A549 (cell line): Measurements from ENCODE around the gene NADSYN1. TPM values are rescaled to one million over a fixed set of nuclear protein-coding genes. Genes with fewer than 3 reads are reported as not detected.

Experiments
- ATAC-seq, 2 experiments: fragments of 200-7000 bp in 1 of 2; fragments of >200 bp in 1 of 2; cut with Nextera tagmentation in 1 of 2; cut with Tn5 transposase in 1 of 2; 3 replicates each; pipeline versions ENCODE4 v1.8.0 to v1.9.1; 2018 to 2020; ENCODE audit warnings: mild to moderate bottlenecking in 1 of 2, moderate library complexity in 1 of 2
- CTCF ChIA-PET: fragments of 300-600 bp; sonication (Branson Sonifier 250); formaldehyde crosslinking; extraction: SDS; loops from one replicate; lab custom pipeline; 2021; ENCODE audit warnings: antibody characterized with exemption, inconsistent platforms; lab: Yijun Ruan, JAX
- POLR2A ChIA-PET: fragments of 350-600 bp; formaldehyde crosslinking; extraction: SDS; loops from one replicate; lab custom pipeline; 2021; ENCODE audit warnings: antibody characterized with exemption, inconsistent platforms; lab: Yijun Ruan, JAX
- DNase-seq, 2 experiments: peaks; one replicate each; pipeline versions ENCODE4 v3.0.0 to v3.0.0-alpha.2; 2011 to 2016; ENCODE audit warnings: low read depth in 1 of 2, low spot score in 1 of 2
- FAIRE-seq: peaks from 2 replicates; lab custom pipeline; 2011; peaks lifted over from hg19 to GRCh38; lab: Jason Lieb, UNC
- H3K27ac ChIP-seq, 2 experiments: fragments of >200 bp; sonication (Bioruptor Twin); formaldehyde crosslinking; 3 replicates each; pipeline ENCODE4 v1.5.1; 2016 to 2017
- H3K4me1 ChIP-seq: fragments of >200 bp; sonication (Bioruptor Twin); formaldehyde crosslinking; 3 replicates; pipeline ENCODE4 v1.6.1; 2016
- H3K4me2 ChIP-seq: fragments of >200 bp; sonication (Bioruptor Twin); formaldehyde crosslinking; 3 replicates; pipeline ENCODE4 v1.6.1; 2016
- H3K4me3 ChIP-seq: fragments of >200 bp; sonication (Bioruptor Twin); formaldehyde crosslinking; 3 replicates; pipeline ENCODE4 v1.5.1; 2016
- H3K9me3 ChIP-seq: fragments of >200 bp; sonication (Bioruptor Twin); formaldehyde crosslinking; 3 replicates; pipeline ENCODE4 v1.6.1; 2016
- CEBPB ChIP-seq, 2 experiments: fragments of >200 bp in 1 of 2; sonication (Bioruptor Twin) in 1 of 2; formaldehyde crosslinking in 1 of 2; IDR thresholded peaks; 2 replicates each; pipeline ENCODE4 v1.6.1; 2012 to 2016
- CHD4 ChIP-seq: fragments of 200-600 bp; sonication (generic); IDR thresholded peaks from 2 replicates; pipeline ENCODE4 v1.6.1; 2016; ENCODE audit warnings: antibody characterized with exemption, mild to moderate bottlenecking, borderline replicate concordance
- EHMT2 ChIP-seq: fragments of 200-600 bp; sonication (generic); IDR thresholded peaks from 2 replicates; pipeline ENCODE4 v1.6.1; 2016; ENCODE audit warnings: antibody characterized with exemption, low read depth, mild to moderate bottlenecking, moderate library complexity
- EP300 ChIP-seq, 2 experiments: fragments of >200 bp; sonication (Bioruptor Twin); formaldehyde crosslinking; IDR thresholded peaks; 2 replicates in 1 of 2; 3 replicates in 1 of 2; pipeline ENCODE4 v1.6.1; 2016 to 2017
- ESRRA ChIP-seq: fragments of 150-350 bp; IDR thresholded peaks from 2 replicates; pipeline ENCODE4 v1.6.1; 2014; ENCODE audit warnings: mild to moderate bottlenecking, low read length, borderline replicate concordance
- HDAC2 ChIP-seq: fragments of 200-600 bp; sonication (generic); IDR thresholded peaks from 2 replicates; pipeline ENCODE4 v1.6.1; 2016
- HOXA7 ChIP-seq: fragments of 250-450 bp; sonication (Bioruptor Pico); IDR thresholded peaks from 2 replicates; pipeline ENCODE4 v1.5.0; 2020; ENCODE audit warnings: mild to moderate bottlenecking, moderate library complexity
- HOXB13 ChIP-seq: fragments of 250-450 bp; sonication (Bioruptor Pico); IDR thresholded peaks from 2 replicates; pipeline ENCODE4 v1.5.0; 2020; ENCODE audit warnings: low read depth, mild to moderate bottlenecking, moderate library complexity
- HOXB5 ChIP-seq: fragments of 250-450 bp; sonication (Bioruptor Pico); IDR thresholded peaks from 2 replicates; pipeline ENCODE4 v1.5.0; 2020; ENCODE audit warnings: mild to moderate bottlenecking, moderate library complexity
- JUNB ChIP-seq: fragments of >200 bp; sonication (Bioruptor Twin); formaldehyde crosslinking; IDR thresholded peaks from 2 replicates; pipeline ENCODE4 v1.6.1; 2016
- KDM1A ChIP-seq: fragments of 200-600 bp; sonication (generic); IDR thresholded peaks from 2 replicates; pipeline ENCODE4 v1.6.1; 2016; ENCODE audit warnings: low read depth, mild to moderate bottlenecking
- KDM5A ChIP-seq: fragments of 200-600 bp; sonication (generic); IDR thresholded peaks from 2 replicates; pipeline ENCODE4 v1.6.1; 2016; ENCODE audit warnings: antibody characterized with exemption, mild to moderate bottlenecking
- NFE2L2 ChIP-seq: fragments of 150-350 bp; conservative IDR thresholded peaks from 2 replicates; pipeline ENCODE4 v1.6.1; 2014; ENCODE audit warnings: low read length
- RARB ChIP-seq: fragments of 250-450 bp; sonication (Bioruptor Pico); IDR thresholded peaks from 2 replicates; pipeline ENCODE4 v1.8.0; 2021; ENCODE audit warnings: mild to moderate bottlenecking, moderate library complexity
- RCOR1 ChIP-seq: fragments of 150-350 bp; IDR thresholded peaks from 2 replicates; pipeline ENCODE4 v1.6.1; 2014; ENCODE audit warnings: antibody characterized with exemption, low read length, low read depth
- RFX5 ChIP-seq: fragments of 450-650 bp; IDR thresholded peaks from 2 replicates; pipeline ENCODE4 v1.7.1; 2014; ENCODE audit warnings: antibody characterized with exemption, mild to moderate bottlenecking, moderate library complexity
- SMC3 ChIP-seq: fragments of >200 bp; sonication (Bioruptor Twin); formaldehyde crosslinking; IDR thresholded peaks from 3 replicates; pipeline ENCODE4 v1.6.1; 2018; ENCODE audit warnings: inconsistent platforms
- TFCP2L1 ChIP-seq: fragments of 250-450 bp; sonication (Bioruptor Pico); IDR thresholded peaks from 2 replicates; pipeline ENCODE4 v1.5.0; 2021; ENCODE audit warnings: mild to moderate bottlenecking
- ZC3H11A ChIP-seq: fragments of 450-650 bp; IDR thresholded peaks from 2 replicates; pipeline ENCODE4 v1.6.1; 2014; ENCODE audit warnings: antibody characterized with exemption, mild to moderate bottlenecking
- ZFP36 ChIP-seq: fragments of 450-650 bp; IDR thresholded peaks from 2 replicates; pipeline ENCODE4 v1.6.1; 2014; ENCODE audit warnings: borderline replicate concordance; ENCODE audit not compliant: partially characterized antibody
- WGBS: methylation state at CpG from one replicate; pipeline ENCODE4 v1.1.6; 2017; ENCODE audit errors: missing lambda C conversion rate; 5-methylcytosine and 5-hydroxymethylcytosine counted together
- polyA plus RNA-seq, 4 experiments: library from polyadenylated mRNA; depleted of rRNA in 3 of 4; stranded (reverse); fragments of >200 nt; fragmentation: RNase III in 1 of 4; extraction: RNeasy Plus Mini Kit Qiagen cat#74134 plus additional on column Dnase treatment in 1 of 4; gene quantifications; 2 replicates in 3 of 4; 3 replicates in 1 of 4; pipeline ENCODE4 v1.2.3, GENCODE V29; 2011 to 2017
- TF ChIP-seq, protein P1 (sequence below): fragments of 250-450 bp; sonication (Bioruptor Pico); IDR thresholded peaks from 2 replicates; pipeline ENCODE4 v1.5.0; 2020; ENCODE audit warnings: low read depth, mild to moderate bottlenecking, moderate library complexity
- TF ChIP-seq, protein P2 (sequence below): IDR thresholded peaks from 2 replicates; pipeline ENCODE4 v1.6.1; 2012; ENCODE audit warnings: low read depth, borderline replicate concordance
- TF ChIP-seq, protein P3 (sequence below): IDR thresholded peaks from 2 replicates; pipeline ENCODE4 v1.6.1; 2012
- TF ChIP-seq, protein P4 (sequence below): fragments of 200-600 bp; sonication (generic); IDR thresholded peaks from 2 replicates; pipeline ENCODE4 v1.6.1; 2016; ENCODE audit warnings: antibody characterized with exemption, mild to moderate bottlenecking, moderate library complexity
- TF ChIP-seq, protein P5 (sequence below): fragments of >200 bp; sonication (Bioruptor Twin); formaldehyde crosslinking; IDR thresholded peaks from 3 replicates; pipeline ENCODE4 v1.5.1; 2016

The NADSYN1 gene
- polyA plus RNA-seq, 2 of the 4 experiments (the other 2 are of a cell fraction), result 34.6 to 63.3 TPM

DNA sequence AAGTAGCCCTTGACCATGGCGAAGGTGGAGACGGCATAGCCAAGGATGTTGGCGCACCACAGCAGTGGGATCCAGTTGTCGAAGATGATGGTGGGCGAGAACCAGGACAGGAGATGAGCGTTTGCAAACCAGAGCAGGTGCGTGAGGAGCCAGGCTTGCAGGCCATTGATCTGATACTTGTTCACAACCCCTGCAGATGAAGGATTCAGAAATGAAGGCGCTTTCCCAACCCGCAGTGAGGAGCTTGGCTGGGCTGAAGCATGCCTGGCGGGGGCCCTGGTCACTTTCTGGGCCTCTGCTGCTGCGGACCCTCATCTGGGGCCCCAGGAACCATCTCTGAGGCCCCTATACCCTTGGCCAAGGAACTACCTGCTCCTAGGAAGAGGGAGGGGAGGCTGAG is 11.8 kb upstream of the NADSYN1 start:
- Histone ChIP-seq H3K4me1 (no peaks in the 10 kb centered on the region), H3K4me2 (no peak overlapping the region), H3K27ac (no peak overlapping the region), H3K4me3 (no peak overlapping the region), H3K9me3 (peaks cover 7% of the 10 kb centered on the region)
- ChIA-PET POLR2A (no interaction called here), CTCF (no interaction called here)
- WGBS, result 95% methylated on average over 11 of the region's 11 CpGs
- DNase-seq (no peak), FAIRE-seq (no peak), ATAC-seq (no peak)
- TF ChIP-seq ESRRA, result no peak
- no peak for TF ChIP-seq JUNB
- TF ChIP-seq RCOR1, result no peak
- TF ChIP-seq, protein P1, sequence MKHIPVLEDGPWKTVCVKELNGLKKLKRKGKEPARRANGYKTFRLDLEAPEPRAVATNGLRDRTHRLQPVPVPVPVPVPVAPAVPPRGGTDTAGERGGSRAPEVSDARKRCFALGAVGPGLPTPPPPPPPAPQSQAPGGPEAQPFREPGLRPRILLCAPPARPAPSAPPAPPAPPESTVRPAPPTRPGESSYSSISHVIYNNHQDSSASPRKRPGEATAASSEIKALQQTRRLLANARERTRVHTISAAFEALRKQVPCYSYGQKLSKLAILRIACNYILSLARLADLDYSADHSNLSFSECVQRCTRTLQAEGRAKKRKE (CRISPR knock-in tag), result no peak
- TF ChIP-seq HOXA7 (CRISPR knock-in tag), result no peak
- no peak for TF ChIP-seq TFCP2L1 (CRISPR knock-in tag)
- TF ChIP-seq NFE2L2, result no peak
- TF ChIP-seq EP300 (IDR thresholded peaks at IDR 0.05), result no peak
- TF ChIP-seq, protein P2, sequence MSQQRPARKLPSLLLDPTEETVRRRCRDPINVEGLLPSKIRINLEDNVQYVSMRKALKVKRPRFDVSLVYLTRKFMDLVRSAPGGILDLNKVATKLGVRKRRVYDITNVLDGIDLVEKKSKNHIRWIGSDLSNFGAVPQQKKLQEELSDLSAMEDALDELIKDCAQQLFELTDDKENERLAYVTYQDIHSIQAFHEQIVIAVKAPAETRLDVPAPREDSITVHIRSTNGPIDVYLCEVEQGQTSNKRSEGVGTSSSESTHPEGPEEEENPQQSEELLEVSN, result no peak
- TF ChIP-seq, protein P3, sequence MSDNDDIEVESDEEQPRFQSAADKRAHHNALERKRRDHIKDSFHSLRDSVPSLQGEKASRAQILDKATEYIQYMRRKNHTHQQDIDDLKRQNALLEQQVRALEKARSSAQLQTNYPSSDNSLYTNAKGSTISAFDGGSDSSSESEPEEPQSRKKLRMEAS, result no peak
- no peak for TF ChIP-seq SMC3
- TF ChIP-seq RFX5, result no peak
- TF ChIP-seq HOXB13 (CRISPR knock-in tag), result no peak
- TF ChIP-seq HDAC2, result no peak
- TF ChIP-seq ZFP36, result no peak
- TF ChIP-seq RARB (CRISPR knock-in tag), result no peak
- TF ChIP-seq KDM1A, result no peak
- TF ChIP-seq HOXB5 (CRISPR knock-in tag), result no peak

DNA sequence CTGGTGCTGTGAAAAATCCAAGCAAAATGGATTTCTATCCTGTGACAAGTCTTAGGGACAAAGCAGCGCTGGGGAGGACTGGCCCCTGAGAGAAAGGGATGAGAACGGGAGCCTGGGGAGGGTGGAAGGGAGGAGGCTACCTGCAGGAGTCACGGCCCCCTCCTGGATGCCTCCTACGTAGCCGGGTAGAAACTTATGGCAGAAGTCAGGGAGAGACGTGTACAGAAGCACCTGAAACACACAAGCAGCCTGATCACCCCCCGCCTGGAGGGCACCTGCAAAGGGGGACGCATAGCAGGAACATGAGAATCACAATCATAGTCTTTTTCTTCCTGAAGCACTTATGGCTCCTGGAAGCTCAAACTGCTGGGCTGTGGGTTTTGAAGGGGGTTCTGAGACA is 10.9 kb upstream of the NADSYN1 start:
- Histone ChIP-seq H3K4me2 (no peak overlapping the region), H3K4me1 (peaks cover under 1% of the 10 kb centered on the region; the same call in 1 of the 3 replicates)
- TF ChIP-seq, protein P4, sequence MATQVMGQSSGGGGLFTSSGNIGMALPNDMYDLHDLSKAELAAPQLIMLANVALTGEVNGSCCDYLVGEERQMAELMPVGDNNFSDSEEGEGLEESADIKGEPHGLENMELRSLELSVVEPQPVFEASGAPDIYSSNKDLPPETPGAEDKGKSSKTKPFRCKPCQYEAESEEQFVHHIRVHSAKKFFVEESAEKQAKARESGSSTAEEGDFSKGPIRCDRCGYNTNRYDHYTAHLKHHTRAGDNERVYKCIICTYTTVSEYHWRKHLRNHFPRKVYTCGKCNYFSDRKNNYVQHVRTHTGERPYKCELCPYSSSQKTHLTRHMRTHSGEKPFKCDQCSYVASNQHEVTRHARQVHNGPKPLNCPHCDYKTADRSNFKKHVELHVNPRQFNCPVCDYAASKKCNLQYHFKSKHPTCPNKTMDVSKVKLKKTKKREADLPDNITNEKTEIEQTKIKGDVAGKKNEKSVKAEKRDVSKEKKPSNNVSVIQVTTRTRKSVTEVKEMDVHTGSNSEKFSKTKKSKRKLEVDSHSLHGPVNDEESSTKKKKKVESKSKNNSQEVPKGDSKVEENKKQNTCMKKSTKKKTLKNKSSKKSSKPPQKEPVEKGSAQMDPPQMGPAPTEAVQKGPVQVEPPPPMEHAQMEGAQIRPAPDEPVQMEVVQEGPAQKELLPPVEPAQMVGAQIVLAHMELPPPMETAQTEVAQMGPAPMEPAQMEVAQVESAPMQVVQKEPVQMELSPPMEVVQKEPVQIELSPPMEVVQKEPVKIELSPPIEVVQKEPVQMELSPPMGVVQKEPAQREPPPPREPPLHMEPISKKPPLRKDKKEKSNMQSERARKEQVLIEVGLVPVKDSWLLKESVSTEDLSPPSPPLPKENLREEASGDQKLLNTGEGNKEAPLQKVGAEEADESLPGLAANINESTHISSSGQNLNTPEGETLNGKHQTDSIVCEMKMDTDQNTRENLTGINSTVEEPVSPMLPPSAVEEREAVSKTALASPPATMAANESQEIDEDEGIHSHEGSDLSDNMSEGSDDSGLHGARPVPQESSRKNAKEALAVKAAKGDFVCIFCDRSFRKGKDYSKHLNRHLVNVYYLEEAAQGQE, result no peak
- TF ChIP-seq EHMT2 (no peak), TFCP2L1 (CRISPR knock-in tag) (no peak), SMC3 (no peak), NFE2L2 (no peak), CHD4 (no peak), CEBPB (IDR thresholded peaks at IDR 0.05) (no peak), ZC3H11A (no peak), HOXB5 (CRISPR knock-in tag) (no peak), RARB (CRISPR knock-in tag) (no peak), KDM5A (no peak)
- TF ChIP-seq, protein P5, sequence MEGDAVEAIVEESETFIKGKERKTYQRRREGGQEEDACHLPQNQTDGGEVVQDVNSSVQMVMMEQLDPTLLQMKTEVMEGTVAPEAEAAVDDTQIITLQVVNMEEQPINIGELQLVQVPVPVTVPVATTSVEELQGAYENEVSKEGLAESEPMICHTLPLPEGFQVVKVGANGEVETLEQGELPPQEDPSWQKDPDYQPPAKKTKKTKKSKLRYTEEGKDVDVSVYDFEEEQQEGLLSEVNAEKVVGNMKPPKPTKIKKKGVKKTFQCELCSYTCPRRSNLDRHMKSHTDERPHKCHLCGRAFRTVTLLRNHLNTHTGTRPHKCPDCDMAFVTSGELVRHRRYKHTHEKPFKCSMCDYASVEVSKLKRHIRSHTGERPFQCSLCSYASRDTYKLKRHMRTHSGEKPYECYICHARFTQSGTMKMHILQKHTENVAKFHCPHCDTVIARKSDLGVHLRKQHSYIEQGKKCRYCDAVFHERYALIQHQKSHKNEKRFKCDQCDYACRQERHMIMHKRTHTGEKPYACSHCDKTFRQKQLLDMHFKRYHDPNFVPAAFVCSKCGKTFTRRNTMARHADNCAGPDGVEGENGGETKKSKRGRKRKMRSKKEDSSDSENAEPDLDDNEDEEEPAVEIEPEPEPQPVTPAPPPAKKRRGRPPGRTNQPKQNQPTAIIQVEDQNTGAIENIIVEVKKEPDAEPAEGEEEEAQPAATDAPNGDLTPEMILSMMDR, result no peak
- TF ChIP-seq, all 56 proteins: peak for 0
- CTCF ChIA-PET, result no interaction called here
- no peak overlapping the region for H3K4me3 ChIP-seq
- no peak overlapping the region for H3K27ac ChIP-seq
- H3K9me3 ChIP-seq, result peaks cover 16% of the 10 kb centered on the region
- POLR2A ChIA-PET, result no interaction called here
- FAIRE-seq (no peak), DNase-seq (no peak), ATAC-seq (no peak)
- 91% methylated on average over 8 of the region's 8 CpGs for WGBS
